Measurements from ENCODE around the gene AKAP13.
"Not testable (repeated sequence)": the region's sequence is repeated elsewhere in the genome, so short reads cannot be mapped to it uniquely, and the experiment has no call there.

The AKAP13 gene

DNA sequence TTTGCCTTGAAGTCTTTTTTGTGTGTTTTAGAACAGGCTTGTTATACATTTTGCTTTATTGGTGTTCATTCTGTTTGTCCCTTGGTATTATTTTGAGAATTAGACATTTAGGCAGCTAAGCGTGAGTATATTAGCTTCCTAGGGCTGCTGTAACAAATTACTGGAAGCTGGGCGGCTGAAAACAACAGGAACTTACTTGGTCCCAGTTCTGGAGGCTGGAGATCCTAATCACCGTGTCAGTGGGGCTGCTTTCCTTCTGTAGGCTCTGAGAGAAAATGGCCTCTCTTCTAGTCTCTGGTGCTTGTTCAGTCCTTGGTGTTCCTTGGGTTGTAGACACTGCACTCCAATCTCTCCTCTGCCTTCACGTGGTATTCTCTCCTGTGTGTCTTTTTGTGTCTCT lies 272.1 kb downstream of the AKAP13 start:
- H3K27ac ChIP-seq (ENCODE audit: low read depth, low read length), result no peak overlapping the region
- H3K4me1 ChIP-seq (ENCODE audit: control insufficient read depth, insufficient read depth, low read length), result no peaks in the 10 kb centered on the region; the same call in 1 of the 2 replicates
- H3K9ac ChIP-seq (ENCODE audit: low read depth, low read length), result no peak overlapping the region
- H3K27me3 ChIP-seq (ENCODE audit: control insufficient read depth, insufficient read depth, low read length), result no peaks in the 10 kb centered on the region
- H3K36me3 ChIP-seq (ENCODE audit: control insufficient read depth, insufficient read depth, low read length), result peaks cover 15% of the 10 kb centered on the region
- no peaks in the 10 kb centered on the region for H3K9me3 ChIP-seq (ENCODE audit: control insufficient read depth, insufficient read depth, low read length)
- H3K4me3 ChIP-seq (ENCODE audit: low read depth, low read length), result no peak overlapping the region

DNA sequence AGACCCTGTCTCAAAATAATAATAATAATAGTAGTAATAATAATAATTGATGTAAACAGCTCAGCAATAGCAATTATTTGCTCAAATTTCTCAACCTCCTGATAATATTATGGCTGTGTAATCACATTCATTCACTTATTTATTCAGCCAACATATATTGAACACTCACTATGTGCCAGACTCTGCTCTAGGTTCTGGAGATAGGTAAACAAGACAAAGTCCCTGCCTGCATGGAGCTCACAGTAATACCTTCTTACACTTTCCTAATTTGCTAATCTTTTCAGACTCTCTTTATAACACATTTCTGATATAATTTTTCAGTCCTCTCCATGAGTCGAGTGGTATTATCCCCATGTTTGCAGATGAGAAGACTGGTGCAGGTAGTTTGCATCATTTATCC lies 276.7 kb downstream of the AKAP13 start:
- Histone ChIP-seq H3K4me1 (ENCODE audit: control insufficient read depth, insufficient read depth, low read length) (no peaks in the 10 kb centered on the region), H3K9ac (ENCODE audit: low read depth, low read length) (no peak overlapping the region), H3K27ac (ENCODE audit: low read depth, low read length) (no peak overlapping the region), H3K4me3 (ENCODE audit: low read depth, low read length) (no peak overlapping the region), H3K27me3 (ENCODE audit: control insufficient read depth, insufficient read depth, low read length) (no peaks in the 10 kb centered on the region), H3K9me3 (ENCODE audit: control insufficient read depth, insufficient read depth, low read length) (no peaks in the 10 kb centered on the region), H3K36me3 (ENCODE audit: control insufficient read depth, insufficient read depth, low read length) (peaks cover 15% of the 10 kb centered on the region)

DNA sequence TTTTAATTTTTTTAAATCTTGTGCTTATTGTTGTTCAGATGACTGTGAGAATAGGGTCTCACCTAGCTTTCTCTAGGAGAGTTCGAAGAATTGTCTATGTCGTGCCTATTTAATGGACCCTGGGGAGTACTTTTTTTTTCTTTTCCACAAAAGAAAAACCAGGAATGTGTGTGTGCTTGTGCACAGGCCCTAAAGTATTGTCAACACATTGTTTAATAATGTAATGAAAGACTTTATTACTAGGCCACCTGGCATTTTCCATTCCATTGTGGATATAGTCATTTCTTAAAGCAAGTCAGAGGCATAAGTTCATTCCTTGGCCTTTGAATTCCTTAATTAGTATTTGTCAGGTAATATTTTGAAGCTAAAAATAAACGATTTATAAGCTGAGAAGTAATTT lies 278.4 kb downstream of the AKAP13 start:
- no peak overlapping the region for H3K9ac ChIP-seq (ENCODE audit: low read depth, low read length)
- H3K4me3 ChIP-seq (ENCODE audit: low read depth, low read length), result no peak overlapping the region
- no peaks in the 10 kb centered on the region for H3K27me3 ChIP-seq (ENCODE audit: control insufficient read depth, insufficient read depth, low read length)
- no peaks in the 10 kb centered on the region for H3K9me3 ChIP-seq (ENCODE audit: control insufficient read depth, insufficient read depth, low read length)
- no peaks in the 10 kb centered on the region for H3K4me1 ChIP-seq (ENCODE audit: control insufficient read depth, insufficient read depth, low read length)
- no peak overlapping the region for H3K27ac ChIP-seq (ENCODE audit: low read depth, low read length)
- H3K36me3 ChIP-seq (ENCODE audit: control insufficient read depth, insufficient read depth, low read length), result peaks cover 18% of the 10 kb centered on the region

DNA sequence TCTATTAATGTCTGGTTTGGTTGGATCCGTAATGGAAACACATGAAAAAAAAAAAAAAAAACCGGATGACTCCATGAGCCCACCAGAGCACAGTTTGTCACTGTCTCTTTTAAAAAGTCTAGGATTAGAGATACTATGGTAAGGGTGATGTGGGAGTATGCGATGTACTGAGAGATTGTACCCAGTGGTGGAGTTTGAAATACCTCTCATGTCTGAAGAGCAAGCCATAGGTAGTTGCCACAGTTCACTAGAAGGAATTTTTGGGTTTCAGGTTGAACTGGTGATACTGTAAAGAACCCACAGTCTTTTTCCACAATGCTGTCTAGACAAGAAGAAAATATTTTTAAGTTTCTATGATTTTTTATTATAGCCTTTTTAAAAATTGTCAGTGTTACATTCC lies 281.5 kb downstream of the AKAP13 start:
- H3K27ac ChIP-seq (ENCODE audit: low read depth, low read length), result no peak overlapping the region
- no peaks in the 10 kb centered on the region for H3K27me3 ChIP-seq (ENCODE audit: control insufficient read depth, insufficient read depth, low read length)
- H3K36me3 ChIP-seq (ENCODE audit: control insufficient read depth, insufficient read depth, low read length), result peaks cover 17% of the 10 kb centered on the region
- H3K4me1 ChIP-seq (ENCODE audit: control insufficient read depth, insufficient read depth, low read length), result no peaks in the 10 kb centered on the region
- no peak overlapping the region for H3K9ac ChIP-seq (ENCODE audit: low read depth, low read length)
- H3K4me3 ChIP-seq (ENCODE audit: low read depth, low read length), result no peak overlapping the region
- H3K9me3 ChIP-seq (ENCODE audit: control insufficient read depth, insufficient read depth, low read length), result no peaks in the 10 kb centered on the region

DNA sequence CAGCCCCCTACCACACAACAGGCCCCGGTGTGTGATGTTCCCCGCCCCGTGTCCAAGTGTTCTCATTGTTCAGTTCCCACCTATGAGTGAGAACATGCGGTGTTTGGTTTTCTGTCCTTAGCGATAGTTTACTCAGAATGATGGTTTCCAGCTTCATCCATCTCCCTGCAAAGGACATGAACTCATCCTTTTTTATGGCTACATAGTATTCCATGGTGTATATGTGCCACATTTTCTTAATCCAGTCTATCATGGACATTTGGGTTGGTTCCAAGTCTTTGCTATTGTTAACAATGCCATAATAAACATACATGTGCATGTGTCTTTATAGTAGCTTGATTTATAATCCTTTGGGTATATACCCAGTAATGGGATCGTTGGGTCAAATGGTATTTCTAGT lies 285.3 kb downstream of the AKAP13 start:
- H3K4me1 ChIP-seq (ENCODE audit: control insufficient read depth, insufficient read depth, low read length); H3K9ac ChIP-seq (ENCODE audit: low read depth, low read length); H3K27me3 ChIP-seq (ENCODE audit: control insufficient read depth, insufficient read depth, low read length); H3K27ac ChIP-seq (ENCODE audit: low read depth, low read length); H3K9me3 ChIP-seq (ENCODE audit: control insufficient read depth, insufficient read depth, low read length); H3K4me3 ChIP-seq (ENCODE audit: low read depth, low read length): not testable (repeated sequence)
- H3K36me3 ChIP-seq (ENCODE audit: control insufficient read depth, insufficient read depth, low read length), result peaks cover 32% of the 10 kb centered on the region

DNA sequence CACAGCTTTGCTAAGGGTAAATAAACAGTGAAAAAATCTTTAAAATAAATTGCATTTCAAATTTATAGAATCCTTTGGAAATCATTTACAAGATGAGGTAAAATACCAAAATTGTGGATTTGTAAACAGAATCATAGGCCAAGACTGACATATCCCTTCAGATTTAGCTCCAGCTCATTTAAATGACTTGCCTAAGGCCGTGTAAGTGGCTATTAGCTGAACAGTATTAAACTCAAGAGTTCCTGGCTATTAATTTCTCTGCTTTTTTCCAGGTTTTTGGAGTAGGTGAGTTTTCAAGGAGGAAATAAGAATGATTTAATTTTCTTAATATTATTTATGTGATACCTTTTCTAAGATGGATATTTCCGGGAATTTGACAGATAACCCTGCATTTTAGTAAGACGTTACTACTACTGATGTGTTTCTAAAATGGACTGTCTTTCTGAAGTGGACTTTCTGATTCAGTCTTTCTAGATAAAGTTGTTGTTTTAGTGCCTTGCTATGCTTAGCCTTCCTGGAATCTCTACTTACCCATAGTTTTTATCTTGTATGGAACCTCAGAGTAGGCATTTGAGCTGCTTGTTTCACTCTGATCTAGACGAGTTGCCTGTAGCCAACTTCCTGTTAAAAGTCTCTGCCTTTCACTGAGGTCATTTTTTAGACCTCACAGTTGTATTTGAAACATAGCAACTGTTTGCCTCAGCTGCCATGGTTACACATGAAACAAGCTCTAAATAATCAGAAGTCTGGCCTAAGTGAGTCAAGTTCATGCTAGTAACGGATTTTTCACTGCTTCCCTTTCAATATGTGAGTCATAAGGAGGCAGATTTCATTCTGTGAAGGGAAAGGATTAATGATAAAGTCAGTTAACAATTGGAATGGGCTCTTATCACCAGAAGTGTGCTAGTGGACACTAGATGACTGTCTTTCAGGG lies 287.4 kb downstream of the AKAP13 start:
- Histone ChIP-seq H3K27ac (ENCODE audit: low read depth, low read length) (peak overlapping the region; percentile 11), H3K36me3 (ENCODE audit: control insufficient read depth, insufficient read depth, low read length) (peaks cover 44% of the 10 kb centered on the region), H3K4me1 (ENCODE audit: control insufficient read depth, insufficient read depth, low read length) (no peaks in the 10 kb centered on the region), H3K27me3 (ENCODE audit: control insufficient read depth, insufficient read depth, low read length) (no peaks in the 10 kb centered on the region), H3K4me3 (ENCODE audit: low read depth, low read length) (no peak overlapping the region), H3K9me3 (ENCODE audit: control insufficient read depth, insufficient read depth, low read length) (no peaks in the 10 kb centered on the region), H3K9ac (ENCODE audit: low read depth, low read length) (no peak overlapping the region)

DNA sequence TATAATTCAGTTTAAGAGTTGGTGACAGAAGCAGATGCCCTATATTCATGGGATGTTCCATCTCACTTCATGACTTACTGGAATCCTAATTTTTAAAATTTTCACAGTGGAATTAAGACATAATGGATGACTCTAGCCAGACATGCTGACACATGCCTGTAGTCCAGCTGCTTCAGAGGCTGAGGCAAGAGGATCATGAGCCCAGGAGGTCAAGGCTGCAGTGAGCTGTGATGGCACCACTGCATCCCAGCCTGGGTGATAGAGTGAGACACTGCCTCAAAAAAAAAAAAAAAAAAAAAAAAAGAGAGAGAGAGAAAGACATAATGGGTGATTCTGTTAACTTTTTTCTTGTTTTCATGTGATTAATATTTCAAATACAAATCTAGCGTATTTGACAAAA lies 290.8 kb downstream of the AKAP13 start:
- Histone ChIP-seq H3K4me1 (ENCODE audit: control insufficient read depth, insufficient read depth, low read length) (no peaks in the 10 kb centered on the region), H3K4me3 (ENCODE audit: low read depth, low read length) (no peak overlapping the region), H3K27me3 (ENCODE audit: control insufficient read depth, insufficient read depth, low read length) (no peaks in the 10 kb centered on the region), H3K36me3 (ENCODE audit: control insufficient read depth, insufficient read depth, low read length) (peaks cover 28% of the 10 kb centered on the region), H3K9ac (ENCODE audit: low read depth, low read length) (no peak overlapping the region), H3K27ac (ENCODE audit: low read depth, low read length) (no peak overlapping the region), H3K9me3 (ENCODE audit: control insufficient read depth, insufficient read depth, low read length) (no peaks in the 10 kb centered on the region)

DNA sequence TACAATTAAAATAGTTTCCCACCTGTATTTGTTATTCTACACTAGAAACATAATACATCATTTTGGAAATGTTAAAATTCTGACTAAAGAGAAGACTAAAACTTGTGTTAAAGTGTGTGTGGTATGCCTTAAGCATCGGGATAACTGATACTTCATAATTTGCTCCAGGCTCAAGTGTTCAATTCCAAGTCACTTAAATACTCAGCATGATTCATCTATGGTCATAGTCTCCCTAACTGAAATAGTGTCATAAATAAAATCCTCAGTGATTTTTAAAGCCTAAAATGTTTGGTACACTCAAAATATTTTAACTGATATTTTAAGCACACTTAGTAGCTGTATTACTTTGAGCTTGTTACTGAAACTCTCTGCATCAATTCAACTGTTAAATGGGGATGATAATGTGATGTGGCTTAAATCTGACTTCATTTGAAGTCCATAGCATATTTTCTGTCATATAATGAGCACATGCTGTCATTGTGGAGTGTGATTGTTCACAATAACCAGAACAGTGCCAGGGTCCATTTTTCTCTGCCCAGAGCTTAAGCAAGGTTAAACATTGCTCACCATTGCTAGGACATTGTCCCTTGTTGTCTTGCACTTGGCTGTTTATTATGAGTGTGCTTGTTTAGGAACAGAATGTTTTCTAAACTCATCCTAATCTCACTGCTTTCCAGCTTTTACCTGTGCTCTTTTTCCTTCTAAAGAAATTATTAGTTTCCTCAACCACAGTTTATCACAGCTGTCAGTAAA lies 292.1 kb downstream of the AKAP13 start:
- H3K27me3 ChIP-seq (ENCODE audit: control insufficient read depth, insufficient read depth, low read length), result no peaks in the 10 kb centered on the region
- H3K4me3 ChIP-seq (ENCODE audit: low read depth, low read length), result no peak overlapping the region
- H3K9me3 ChIP-seq (ENCODE audit: control insufficient read depth, insufficient read depth, low read length), result no peaks in the 10 kb centered on the region
- H3K27ac ChIP-seq (ENCODE audit: low read depth, low read length), result no peak overlapping the region
- H3K36me3 ChIP-seq (ENCODE audit: control insufficient read depth, insufficient read depth, low read length), result peaks cover 28% of the 10 kb centered on the region
- H3K4me1 ChIP-seq (ENCODE audit: control insufficient read depth, insufficient read depth, low read length), result no peaks in the 10 kb centered on the region
- H3K9ac ChIP-seq (ENCODE audit: low read depth, low read length), result no peak overlapping the region

DNA sequence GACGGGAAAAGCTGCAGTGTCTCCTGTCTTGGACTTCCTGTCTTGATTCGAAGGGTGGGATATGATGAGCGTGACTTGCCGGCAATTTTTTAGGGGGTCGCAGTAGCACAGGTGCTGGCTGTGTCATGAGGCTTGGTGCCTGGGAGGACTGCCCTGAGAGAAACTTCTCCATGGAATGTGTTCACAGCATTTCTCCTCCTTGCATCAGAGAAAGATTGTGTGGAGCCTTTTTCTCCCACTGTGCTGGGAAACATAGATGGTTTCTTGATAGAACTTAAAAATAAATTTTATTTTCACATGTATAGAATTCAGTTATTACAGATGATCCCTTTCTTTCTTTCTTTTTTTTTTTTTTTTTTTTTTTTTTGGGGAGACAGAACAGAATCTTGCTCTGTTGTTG lies 292.9 kb downstream of the AKAP13 start:
- Histone ChIP-seq H3K9ac (ENCODE audit: low read depth, low read length) (no peak overlapping the region), H3K4me1 (ENCODE audit: control insufficient read depth, insufficient read depth, low read length) (no peaks in the 10 kb centered on the region), H3K27me3 (ENCODE audit: control insufficient read depth, insufficient read depth, low read length) (no peaks in the 10 kb centered on the region), H3K36me3 (ENCODE audit: control insufficient read depth, insufficient read depth, low read length) (peaks cover 28% of the 10 kb centered on the region), H3K27ac (ENCODE audit: low read depth, low read length) (no peak overlapping the region), H3K4me3 (ENCODE audit: low read depth, low read length) (no peak overlapping the region), H3K9me3 (ENCODE audit: control insufficient read depth, insufficient read depth, low read length) (no peaks in the 10 kb centered on the region)

DNA sequence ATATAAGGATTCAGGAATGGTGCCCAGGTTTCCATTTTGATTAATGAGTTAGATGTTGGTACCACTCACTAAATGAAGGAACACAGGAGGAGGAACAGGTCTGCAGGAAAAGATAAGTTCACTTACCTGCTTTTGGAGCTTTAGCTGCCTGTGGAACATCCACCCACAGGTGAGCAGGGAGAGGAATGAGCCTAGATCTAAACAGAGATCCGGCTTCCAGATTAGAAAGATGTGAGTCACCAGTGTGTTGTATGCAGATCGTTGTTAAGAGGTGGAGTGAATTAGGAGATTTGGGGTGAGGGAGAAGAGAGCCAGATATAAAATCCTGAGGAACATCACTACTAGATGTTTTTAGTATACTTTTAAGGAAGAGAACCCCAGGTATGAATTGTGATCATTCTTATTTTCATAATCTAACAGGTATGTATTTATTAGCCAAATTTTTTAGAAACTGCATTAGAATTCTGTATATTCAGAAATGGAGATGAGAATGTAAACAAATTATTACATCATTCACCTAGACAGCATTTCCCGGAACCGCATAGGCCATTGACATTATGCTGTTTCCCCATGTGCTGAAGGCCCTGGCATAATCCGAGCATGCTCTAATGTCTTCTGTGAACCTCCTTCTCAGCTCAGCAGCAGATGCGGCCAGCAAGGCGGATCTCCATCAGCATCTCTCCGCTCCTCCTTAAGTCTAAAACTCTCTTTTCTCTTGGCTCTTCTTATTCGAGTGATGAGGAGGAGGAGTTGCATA lies 296.1 kb downstream of the AKAP13 start:
- Histone ChIP-seq H3K27me3 (ENCODE audit: control insufficient read depth, insufficient read depth, low read length) (no peaks in the 10 kb centered on the region), H3K36me3 (ENCODE audit: control insufficient read depth, insufficient read depth, low read length) (peaks cover 8% of the 10 kb centered on the region; the same call in 1 of the 2 replicates), H3K9me3 (ENCODE audit: control insufficient read depth, insufficient read depth, low read length) (no peaks in the 10 kb centered on the region), H3K4me3 (ENCODE audit: low read depth, low read length) (no peak overlapping the region), H3K9ac (ENCODE audit: low read depth, low read length) (no peak overlapping the region), H3K27ac (ENCODE audit: low read depth, low read length) (no peak overlapping the region), H3K4me1 (ENCODE audit: control insufficient read depth, insufficient read depth, low read length) (no peaks in the 10 kb centered on the region)

Data from HUES48 (cell line).